ENCODE measurements around the gene OR6S1.

The OR6S1 gene

GRCh38 chr14:20641591-20641990 lies at the start of gene OR6S1:
TSS of gene OR6S1 (minus strand) at chr14:20641691. CDS start at chr14:20641691, 0 bp downstream.
- no peak for DNase-seq (ENCODE audit: low spot score)

- DNase-seq (ENCODE audit: low spot score), result peak; percentile 78
These were observed 49.6 kb upstream of the OR6S1 start for GRCh38 chr14:20690848-20691640.

- no peak for DNase-seq (ENCODE audit: low spot score)
These were observed 46.8 kb upstream of the OR6S1 start, which contains the start of gene ANG for GRCh38 chr14:20688167-20688839. TSS of gene ANG (plus strand) at chr14:20688764. CDS start at chr14:20693565, 4,801 bp downstream.

GRCh38 chr14:20687362-20688166 lies 46.1 kb upstream of the OR6S1 start:
- no peak for DNase-seq (ENCODE audit: low spot score)

- DNase-seq (ENCODE audit: low spot score), result no peak
These were observed 45.1 kb upstream of the OR6S1 start for GRCh38 chr14:20686386-20687143.

- peak; percentile 40 for DNase-seq (ENCODE audit: low spot score)
These were observed 43.4 kb upstream of the OR6S1 start for GRCh38 chr14:20684662-20685456.

- DNase-seq (ENCODE audit: low spot score), result peak; percentile 81
These were observed 42.6 kb upstream of the OR6S1 start, which contains the start of gene RNASE4 for GRCh38 chr14:20683891-20684661. TSS of gene RNASE4 (plus strand) at chr14:20684560. CDS start at chr14:20699372, 14,812 bp downstream.

- peak; percentile 45 for DNase-seq (ENCODE audit: low spot score)
These were observed 41.8 kb upstream of the OR6S1 start for GRCh38 chr14:20683125-20683890.

- DNase-seq (ENCODE audit: low spot score), result peak; percentile 90
These were observed 41.1 kb upstream of the OR6S1 start for GRCh38 chr14:20682435-20683124.

- DNase-seq (ENCODE audit: low spot score), result no peak
These were observed 40.6 kb upstream of the OR6S1 start for GRCh38 chr14:20682127-20682434.

- peak; percentile 63 for DNase-seq (ENCODE audit: low spot score)
These were observed 40.0 kb upstream of the OR6S1 start for GRCh38 chr14:20681348-20682126.

- peak; percentile 64 for DNase-seq (ENCODE audit: low spot score)
These were observed 39.4 kb upstream of the OR6S1 start for GRCh38 chr14:20680843-20681347.

- no peak for DNase-seq (ENCODE audit: low spot score)
These were observed 38.9 kb upstream of the OR6S1 start for GRCh38 chr14:20680363-20680762.

- DNase-seq (ENCODE audit: low spot score), result no peak
These were observed 38.4 kb upstream of the OR6S1 start for GRCh38 chr14:20679907-20680306.

- DNase-seq (ENCODE audit: low spot score), result no peak
These were observed 34.6 kb upstream of the OR6S1 start for GRCh38 chr14:20676072-20676471.

- DNase-seq (ENCODE audit: low spot score), result no peak
These were observed 34.2 kb upstream of the OR6S1 start for GRCh38 chr14:20675669-20676068.

GRCh38 chr14:20671597-20672283 lies 30.2 kb upstream of the OR6S1 start:
- no peak for DNase-seq (ENCODE audit: low spot score)

All from AG20443 (cell line).